Peyer's patch (tissue), 4 donors: ENCODE measurements around the gene CYP11A1. TPM values are rescaled to one million over a fixed set of nuclear protein-coding genes. Genes with fewer than 3 reads are reported as not detected.

Source experiments
- DNase-seq, 3 donors: peaks; one replicate each; pipeline ENCODE4 v3.0.0-alpha.2; 2017 to 2019
- H3K27ac ChIP-seq, 4 donors: fragments of 200-600 bp; sonication (generic); one replicate each; pipeline ENCODE4 v1.5.1; 2016 to 2019
- H3K27me3 ChIP-seq, 2 donors: fragments of 200-600 bp; sonication (generic); one replicate each; pipeline ENCODE4 v1.5.1; 2019
- H3K36me3 ChIP-seq, 3 donors: fragments of 200-600 bp; sonication (generic); one replicate each; pipeline ENCODE4 v1.5.1; 2016 to 2019
- H3K4me1 ChIP-seq, 4 donors: fragments of 200-600 bp; sonication (generic); one replicate each; pipeline ENCODE4 v1.5.1; 2016 to 2019
- H3K4me3 ChIP-seq, 4 donors: fragments of 200-600 bp; sonication (generic); 1 replicate in 3 of 4; 2 replicates in 1 of 4; pipeline ENCODE4 v1.5.1; 2016 to 2019; ENCODE audit warnings: mild to moderate bottlenecking in 1 of 4
- H3K9me3 ChIP-seq, 4 donors: fragments of 200-600 bp; sonication (generic); one replicate each; pipeline ENCODE4 v1.5.1; 2016 to 2019; ENCODE audit warnings: mild to moderate bottlenecking in 1 of 4
- POLR2A ChIP-seq, 2 donors: fragments of 450-650 bp; IDR thresholded peaks; one replicate each; pipeline ENCODE4 v1.5.1; 2017; ENCODE audit warnings: antibody characterized with exemption in 2 of 2, mild to moderate bottlenecking in 2 of 2, moderate library complexity in 2 of 2
- total RNA-seq, 4 donors: library from RNA; depleted of rRNA; stranded (reverse); fragments of >200 nt; gene quantifications; one replicate each; pipeline ENCODE4 v1.1.0, GENCODE V29; 2016
- TF ChIP-seq, protein P1 (sequence below), 6 experiments: fragments of 450-650 bp in 4 of 6; fragments of 200-600 bp in 2 of 6; sonication (generic) in 1 of 6; IDR thresholded peaks; one replicate each; pipeline ENCODE4 v1.5.1; 2017 to 2019; ENCODE audit warnings: antibody characterized with exemption in 6 of 6, mild to moderate bottlenecking in 3 of 6, moderate library complexity in 1 of 6

CYP11A1 gene
- total RNA-seq, 4 donors from 2014 or later: 0.88 to 6.6 (median 3.3) TPM

DNA sequence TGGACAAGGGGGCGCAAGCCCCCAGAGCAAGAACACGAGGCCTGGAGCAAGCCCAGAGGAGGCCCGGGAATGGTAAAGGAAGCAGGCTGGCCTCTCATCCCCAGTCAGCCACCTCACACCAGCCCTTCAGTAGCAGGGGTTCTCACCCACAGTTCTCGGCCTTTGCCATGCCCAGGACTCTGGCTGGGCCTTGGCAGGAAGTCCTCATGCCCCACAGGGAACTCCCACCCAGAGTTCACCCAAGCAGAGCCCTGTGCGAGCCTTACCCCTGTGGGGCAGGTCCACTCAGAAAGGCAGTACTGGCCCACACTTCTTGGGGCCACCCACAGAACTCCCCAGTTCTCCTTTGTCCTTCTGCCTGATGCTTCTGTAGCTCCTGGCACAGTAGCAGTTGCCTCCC, 30.3 kb downstream of the CYP11A1 start:
- Histone ChIP-seq H3K4me3 (no peak overlapping the region), H3K9me3 (no peaks in the 10 kb centered on the region), H3K27ac (no peak overlapping the region), H3K4me1 (no peaks in the 10 kb centered on the region), H3K27me3 (no peaks in the 10 kb centered on the region), H3K36me3 (no peaks in the 10 kb centered on the region)
- DNase-seq: no peak
- no peak for TF ChIP-seq POLR2A (IDR thresholded peaks at IDR 0.05)
- TF ChIP-seq, protein P1, sequence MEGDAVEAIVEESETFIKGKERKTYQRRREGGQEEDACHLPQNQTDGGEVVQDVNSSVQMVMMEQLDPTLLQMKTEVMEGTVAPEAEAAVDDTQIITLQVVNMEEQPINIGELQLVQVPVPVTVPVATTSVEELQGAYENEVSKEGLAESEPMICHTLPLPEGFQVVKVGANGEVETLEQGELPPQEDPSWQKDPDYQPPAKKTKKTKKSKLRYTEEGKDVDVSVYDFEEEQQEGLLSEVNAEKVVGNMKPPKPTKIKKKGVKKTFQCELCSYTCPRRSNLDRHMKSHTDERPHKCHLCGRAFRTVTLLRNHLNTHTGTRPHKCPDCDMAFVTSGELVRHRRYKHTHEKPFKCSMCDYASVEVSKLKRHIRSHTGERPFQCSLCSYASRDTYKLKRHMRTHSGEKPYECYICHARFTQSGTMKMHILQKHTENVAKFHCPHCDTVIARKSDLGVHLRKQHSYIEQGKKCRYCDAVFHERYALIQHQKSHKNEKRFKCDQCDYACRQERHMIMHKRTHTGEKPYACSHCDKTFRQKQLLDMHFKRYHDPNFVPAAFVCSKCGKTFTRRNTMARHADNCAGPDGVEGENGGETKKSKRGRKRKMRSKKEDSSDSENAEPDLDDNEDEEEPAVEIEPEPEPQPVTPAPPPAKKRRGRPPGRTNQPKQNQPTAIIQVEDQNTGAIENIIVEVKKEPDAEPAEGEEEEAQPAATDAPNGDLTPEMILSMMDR (IDR thresholded peaks at IDR 0.05): no peak

DNA sequence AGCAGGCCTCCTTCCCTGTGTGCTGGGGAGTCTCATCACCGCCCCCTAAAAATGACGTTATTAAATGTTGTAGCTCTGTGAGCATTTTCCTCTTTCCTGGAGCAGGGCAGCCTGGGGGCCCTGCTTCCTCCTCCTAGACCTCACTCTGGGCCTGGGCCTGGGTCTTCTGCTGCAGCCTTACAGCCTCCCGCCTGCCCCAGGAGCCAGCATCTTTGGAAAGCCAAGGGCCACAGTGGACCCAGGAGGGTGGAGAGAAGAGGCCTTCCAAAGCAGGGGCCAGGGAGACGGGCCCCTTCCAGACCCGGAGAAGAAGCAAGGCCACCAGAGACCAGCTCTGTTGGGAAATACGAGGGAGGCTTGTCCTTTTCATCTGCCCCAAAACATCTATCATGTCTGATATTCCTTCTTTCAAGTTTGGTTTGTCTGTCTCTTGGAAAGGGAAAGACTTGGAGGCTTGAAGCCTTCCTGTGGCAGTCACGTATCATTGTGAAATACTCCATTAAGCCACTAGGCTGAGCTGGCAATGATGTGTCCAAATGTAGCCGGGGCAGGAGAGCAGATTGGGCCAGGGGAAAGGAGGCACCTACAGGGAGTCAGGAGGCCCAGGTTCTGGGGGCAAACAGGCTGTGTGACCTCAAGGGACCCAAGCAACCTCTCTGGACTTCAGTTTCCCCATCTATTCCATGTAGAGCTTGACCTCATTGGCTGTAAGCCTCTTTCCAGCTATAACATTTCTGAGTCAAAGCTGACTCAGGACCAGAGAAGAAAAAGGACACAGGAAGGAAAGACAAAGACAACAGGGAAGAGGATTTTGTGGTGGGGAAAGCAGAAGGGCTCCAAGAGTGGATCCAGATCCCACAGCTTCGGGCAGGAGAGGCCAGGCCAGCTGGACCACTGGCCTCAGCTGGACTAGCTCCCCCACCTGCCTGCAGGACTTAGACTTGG, 31.1 kb downstream of the CYP11A1 start:
- H3K27ac ChIP-seq: no peak overlapping the region
- TF ChIP-seq, protein P1 (IDR thresholded peaks at IDR 0.05): no peak
- no peak for TF ChIP-seq POLR2A (IDR thresholded peaks at IDR 0.05)
- no peaks in the 10 kb centered on the region for H3K9me3 ChIP-seq
- H3K27me3 ChIP-seq: no peaks in the 10 kb centered on the region
- no peaks in the 10 kb centered on the region for H3K36me3 ChIP-seq
- H3K4me1 ChIP-seq: no peaks in the 10 kb centered on the region
- DNase-seq: peak in 1 of 3 donors; percentile 15
- H3K4me3 ChIP-seq: no peak overlapping the region

DNA sequence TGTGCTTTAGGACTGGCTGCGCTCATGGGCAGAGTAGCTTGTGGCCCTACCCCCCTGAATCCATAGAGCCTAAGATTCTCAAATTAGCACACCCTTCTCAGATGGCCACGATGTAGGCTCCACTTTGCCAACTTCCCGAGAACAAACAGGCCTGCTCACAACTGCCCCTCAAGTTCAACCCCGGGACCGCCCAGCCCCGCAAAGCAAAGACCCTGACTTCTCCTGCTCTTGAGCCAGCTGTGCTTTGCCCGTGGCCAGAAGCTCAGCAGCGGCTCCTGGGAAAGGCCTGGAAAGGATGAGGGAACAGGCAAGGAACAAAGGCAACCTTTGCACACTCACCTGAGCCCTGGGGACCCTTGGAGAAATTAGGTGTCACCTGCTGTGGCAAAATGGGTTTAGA, 32.0 kb downstream of the CYP11A1 start:
- Histone ChIP-seq H3K4me3 (no peak overlapping the region), H3K27ac (no peak overlapping the region), H3K36me3 (no peaks in the 10 kb centered on the region), H3K27me3 (no peaks in the 10 kb centered on the region), H3K9me3 (no peaks in the 10 kb centered on the region), H3K4me1 (no peaks in the 10 kb centered on the region)
- TF ChIP-seq, protein P1 (IDR thresholded peaks at IDR 0.05): no peak
- no peak for TF ChIP-seq POLR2A (IDR thresholded peaks at IDR 0.05)
- no peak for DNase-seq

DNA sequence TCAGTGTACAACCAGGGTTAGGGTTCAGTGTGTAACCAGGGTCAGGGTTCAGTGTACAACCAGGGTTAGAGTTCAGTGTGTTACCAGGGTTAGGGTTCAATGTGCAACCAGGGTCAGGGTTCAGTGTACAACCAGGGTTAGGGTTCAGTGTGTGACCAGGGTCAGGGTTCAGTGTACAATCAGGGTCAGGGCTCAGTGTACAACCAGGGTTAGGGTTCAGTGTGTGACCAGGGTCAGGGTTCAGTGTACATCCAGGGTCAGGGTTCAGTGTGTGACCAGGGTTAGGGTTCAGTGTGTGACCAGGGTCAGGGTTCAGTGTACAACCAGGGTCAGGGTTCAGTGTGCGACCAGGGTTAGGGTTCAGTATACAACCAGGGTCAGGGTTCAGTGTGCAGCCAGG, 33.3 kb downstream of the CYP11A1 start:
- H3K36me3 ChIP-seq: no peaks in the 10 kb centered on the region

DNA sequence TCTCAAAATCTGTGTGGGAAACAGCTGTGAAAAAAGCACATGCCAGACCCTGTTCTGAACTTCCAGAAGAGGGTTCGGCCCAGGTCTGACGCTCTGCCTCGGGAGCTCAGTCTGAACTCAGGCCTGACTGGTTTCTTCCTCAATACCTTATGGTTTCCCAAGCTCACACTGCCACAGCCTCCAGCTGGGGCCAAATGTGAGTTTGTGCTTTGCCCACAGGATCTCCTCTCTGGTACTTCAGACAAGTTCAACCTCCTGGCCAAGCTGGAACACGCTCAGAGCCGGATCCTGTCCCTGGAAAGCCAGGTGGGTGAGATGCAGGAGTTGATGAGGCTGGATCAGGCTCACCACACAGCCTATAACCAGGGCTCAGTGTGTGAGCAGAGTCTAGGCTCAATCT, 33.8 kb downstream of the CYP11A1 start:
- Histone ChIP-seq H3K9me3 (no peaks in the 10 kb centered on the region), H3K36me3 (no peaks in the 10 kb centered on the region), H3K4me3 (no peak overlapping the region), H3K4me1 (no peaks in the 10 kb centered on the region), H3K27ac (no peak overlapping the region), H3K27me3 (no peaks in the 10 kb centered on the region)
- no peak for TF ChIP-seq POLR2A (IDR thresholded peaks at IDR 0.05)
- TF ChIP-seq, protein P1 (IDR thresholded peaks at IDR 0.05): no peak
- DNase-seq: peak in 1 of 3 donors; percentile 25

More for the DNA sequence above, 33.3 kb downstream of the CYP11A1 start:
- Histone ChIP-seq H3K4me1 (no peaks in the 10 kb centered on the region), H3K9me3 (no peaks in the 10 kb centered on the region), H3K4me3 (no peak overlapping the region), H3K27ac (no peak overlapping the region), H3K27me3 (no peaks in the 10 kb centered on the region)
- no peak for DNase-seq
- no peak for TF ChIP-seq POLR2A (IDR thresholded peaks at IDR 0.05)
- TF ChIP-seq, protein P1 (IDR thresholded peaks at IDR 0.05): no peak
